ENCODE data around the gene CPT1B.
A peak's percentile ranks its signal among the peaks of the same experiment; 100 is the strongest.
"Not testable (repeated sequence)": the region's sequence is repeated elsewhere in the genome, so short reads cannot be mapped to it uniquely, and the experiment has no call there.

The CPT1B gene

GRCh38 chr22:50608996-50609395, 30.8 kb upstream of the CPT1B start:
- no peak for DNase-seq

DNA sequence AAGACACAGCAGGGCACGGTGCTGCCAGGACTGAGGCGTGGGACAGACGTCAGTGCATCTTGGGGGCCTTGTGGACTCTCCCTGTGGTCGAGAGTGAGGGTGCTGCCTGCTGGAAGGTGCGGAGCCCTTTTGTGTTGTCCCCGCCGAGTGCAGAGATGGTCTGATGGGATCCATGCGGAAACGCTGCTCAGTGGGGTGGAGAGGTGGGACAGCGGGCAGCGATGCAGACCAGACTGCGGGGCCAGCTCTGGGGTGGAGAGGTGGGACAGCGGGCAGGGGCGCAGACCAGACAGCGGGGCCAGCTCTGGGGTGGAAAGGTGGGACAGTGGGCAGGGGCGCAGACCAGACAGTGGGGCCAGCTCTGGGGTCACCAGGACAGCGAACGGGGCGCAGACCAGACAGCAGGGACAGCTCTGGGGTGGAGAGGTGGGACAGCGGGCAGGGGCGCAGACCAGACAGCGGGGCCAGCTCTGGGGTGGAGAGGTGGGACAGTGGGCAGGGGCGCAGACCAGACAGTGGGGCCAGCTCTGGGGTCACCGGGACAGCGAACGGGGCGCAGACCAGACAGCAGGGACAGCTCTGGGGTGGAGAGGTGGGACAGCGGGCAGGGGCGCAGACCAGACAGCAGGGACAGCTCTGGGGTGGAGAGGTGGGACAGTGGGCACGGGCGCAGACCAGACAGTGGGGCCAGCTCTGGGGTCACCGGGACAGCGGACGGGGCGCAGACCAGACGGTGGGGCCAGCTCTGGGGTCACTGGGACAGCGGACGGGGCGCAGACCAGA, 30.0 kb upstream of the CPT1B start:
- not testable (repeated sequence) for DNase-seq

DNA sequence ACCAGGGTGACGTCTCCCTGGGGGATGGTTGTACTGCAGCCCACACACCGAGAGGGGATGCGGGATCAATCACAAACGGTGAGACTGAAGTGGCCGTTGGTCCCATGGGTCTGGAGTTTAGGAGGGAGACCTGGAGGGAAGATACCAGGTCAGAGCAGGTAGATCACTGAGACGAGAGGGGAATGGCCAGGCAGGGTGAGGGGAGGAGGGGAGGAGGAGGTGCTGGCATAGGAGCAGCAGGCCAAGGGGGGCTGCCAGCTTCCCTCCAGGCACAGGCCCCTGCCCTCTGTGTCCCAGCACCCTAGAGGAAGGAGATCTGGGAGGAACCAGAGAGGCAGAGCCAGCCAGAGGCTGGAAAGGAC, 29.4 kb upstream of the CPT1B start:
- no peak for DNase-seq

DNA sequence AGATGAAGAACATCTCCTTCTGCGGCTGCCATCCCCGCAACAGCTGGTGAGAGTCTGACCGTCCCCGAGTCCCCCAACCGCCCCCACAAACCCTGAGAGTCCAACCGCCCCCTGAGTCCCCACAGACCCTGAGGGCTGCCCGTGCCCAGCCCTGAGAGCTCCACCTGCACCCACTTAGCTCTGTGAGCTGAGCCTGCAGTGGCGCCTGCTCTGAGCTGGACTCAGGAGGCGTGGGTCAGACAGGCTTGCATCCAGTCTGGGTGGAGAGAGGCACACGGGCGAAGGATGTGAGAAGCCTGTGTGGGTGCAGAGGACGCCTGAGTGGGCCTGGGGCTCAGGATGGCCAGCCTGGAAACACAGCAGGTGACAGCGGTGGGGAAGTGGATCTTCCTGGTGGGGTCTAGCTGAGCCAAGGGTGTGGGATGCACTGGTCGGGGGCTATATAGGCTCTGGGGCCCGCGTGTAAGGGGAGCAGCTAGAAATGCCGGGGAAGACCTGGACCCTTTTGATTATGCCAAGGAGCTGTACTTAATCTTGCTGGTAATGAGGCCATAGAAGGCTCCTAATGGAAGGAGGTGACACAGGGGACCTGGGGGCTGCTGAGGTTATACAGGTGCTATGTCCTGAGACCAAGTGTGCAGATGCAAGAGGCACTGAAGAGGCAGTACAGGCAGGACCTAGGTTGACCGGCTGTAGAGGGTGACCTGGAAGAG, 28.9 kb upstream of the CPT1B start:
- no peak for DNase-seq

GRCh38 chr22:50606165-50606945, 28.1 kb upstream of the CPT1B start:
- no peak for DNase-seq

DNA sequence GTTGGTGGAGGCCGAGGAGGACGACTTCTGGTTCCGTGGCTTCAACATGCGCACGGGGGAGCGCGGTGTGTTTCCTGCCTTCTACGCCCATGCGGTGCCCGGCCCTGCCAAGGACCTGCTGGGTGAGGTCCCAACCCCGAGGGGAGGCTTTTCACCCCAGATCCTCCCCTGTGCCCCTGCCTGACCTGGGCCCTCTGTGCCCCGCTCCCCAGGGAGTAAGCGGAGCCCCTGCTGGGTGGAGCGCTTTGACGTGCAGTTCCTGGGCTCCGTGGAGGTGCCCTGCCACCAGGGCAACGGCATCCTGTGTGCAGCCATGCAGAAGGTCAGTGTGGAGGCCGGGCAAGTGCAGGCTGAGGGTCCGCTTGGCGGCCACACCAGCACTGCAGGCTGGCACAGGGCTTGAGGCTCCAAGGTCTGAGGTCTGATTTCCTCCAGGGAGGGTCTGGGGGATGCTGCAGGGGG, 27.4 kb upstream of the CPT1B start:
- DNase-seq: no peak

DNA sequence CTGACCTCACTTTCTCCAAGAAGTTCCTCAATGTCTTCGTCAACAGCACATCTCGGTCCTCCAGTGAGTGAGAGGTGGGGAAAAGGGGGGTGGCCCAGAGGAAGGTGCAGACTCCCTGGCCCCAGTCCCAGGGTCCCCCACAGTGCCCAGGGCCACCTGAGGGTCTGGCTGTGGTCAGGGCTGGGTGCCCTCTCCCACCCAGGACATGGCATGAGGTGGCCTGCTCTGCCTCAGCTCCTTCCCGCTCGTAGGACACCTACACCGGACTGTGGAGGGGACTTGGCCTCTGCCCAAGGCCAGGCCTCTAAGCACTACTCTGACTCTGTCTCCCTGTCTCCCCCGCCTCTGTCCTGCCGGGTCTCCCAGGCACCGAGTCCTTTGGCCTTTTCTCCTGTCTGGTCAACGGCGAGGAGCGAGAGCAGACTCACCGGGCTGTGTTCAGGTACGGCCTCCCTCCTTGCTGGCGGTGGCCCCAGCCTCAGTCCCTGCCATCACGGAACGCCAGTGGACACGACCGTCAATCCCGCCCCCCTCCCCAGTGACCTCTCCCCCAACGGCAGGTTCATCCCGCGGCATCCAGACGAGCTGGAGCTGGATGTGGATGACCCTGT, 26.9 kb upstream of the CPT1B start:
- DNase-seq: no peak

- DNase-seq: no peak
Measured at GRCh38 chr22:50604256-50605001, 26.2 kb upstream of the CPT1B start.

DNA sequence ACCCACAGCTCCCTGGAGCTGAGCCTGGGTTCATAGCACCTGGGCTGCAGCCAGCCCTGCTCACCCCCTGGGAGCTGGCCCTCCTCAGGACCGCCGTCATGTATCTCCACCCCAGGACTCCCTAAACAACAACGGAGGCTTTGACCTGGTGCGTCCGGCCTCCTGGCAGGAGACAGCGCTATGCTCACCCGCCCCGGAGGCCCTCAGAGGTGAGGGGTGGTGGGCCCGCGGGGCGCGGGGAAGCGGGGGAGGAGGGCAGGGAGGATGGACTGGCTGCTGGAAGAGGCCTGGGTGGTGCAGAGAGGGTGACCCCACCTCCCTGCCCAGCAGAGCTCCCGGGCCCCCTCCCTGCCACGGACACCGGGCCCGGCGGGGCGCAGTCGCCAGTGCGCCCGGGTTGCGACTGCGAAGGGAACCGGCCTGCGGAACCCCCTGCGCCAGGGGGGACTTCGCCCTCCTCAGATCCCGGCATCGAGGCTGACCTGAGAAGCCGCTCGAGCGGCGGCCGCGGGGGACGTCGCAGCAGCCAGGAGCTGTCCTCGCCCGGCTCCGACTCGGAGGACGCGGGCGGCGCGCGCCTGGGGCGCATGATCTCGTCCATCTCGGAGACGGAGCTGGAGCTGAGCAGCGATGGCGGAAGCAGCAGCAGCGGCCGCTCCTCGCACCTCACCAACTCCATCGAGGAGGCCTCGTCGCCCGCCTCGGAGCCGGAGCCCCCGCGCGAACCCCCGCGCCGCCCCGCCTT, 25.5 kb upstream of the CPT1B start:
- DNase-seq: no peak

DNA sequence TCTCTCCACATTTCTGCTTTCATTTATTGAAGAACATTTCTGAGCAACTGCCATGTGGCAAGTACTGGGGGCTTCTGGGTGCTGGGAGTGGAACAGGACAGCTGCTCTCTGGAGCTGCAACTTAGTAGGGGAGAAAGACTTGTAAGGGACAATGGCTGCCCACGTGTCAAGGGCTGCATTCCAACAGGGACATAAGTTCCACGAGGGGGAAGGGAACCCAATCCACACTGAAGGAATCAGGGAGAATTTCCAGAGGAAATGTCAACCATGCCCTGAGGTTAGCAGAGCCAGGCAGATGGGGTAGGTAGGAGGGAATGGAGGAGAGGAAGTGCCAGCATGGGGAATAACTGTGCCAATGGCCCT, 24.1 kb upstream of the CPT1B start:
- DNase-seq: no peak

GRCh38 chr22:50601669-50602337, 23.6 kb upstream of the CPT1B start:
- DNase-seq: no peak

GRCh38 chr22:50600967-50601668, 22.9 kb upstream of the CPT1B start:
- DNase-seq: no peak

DNA sequence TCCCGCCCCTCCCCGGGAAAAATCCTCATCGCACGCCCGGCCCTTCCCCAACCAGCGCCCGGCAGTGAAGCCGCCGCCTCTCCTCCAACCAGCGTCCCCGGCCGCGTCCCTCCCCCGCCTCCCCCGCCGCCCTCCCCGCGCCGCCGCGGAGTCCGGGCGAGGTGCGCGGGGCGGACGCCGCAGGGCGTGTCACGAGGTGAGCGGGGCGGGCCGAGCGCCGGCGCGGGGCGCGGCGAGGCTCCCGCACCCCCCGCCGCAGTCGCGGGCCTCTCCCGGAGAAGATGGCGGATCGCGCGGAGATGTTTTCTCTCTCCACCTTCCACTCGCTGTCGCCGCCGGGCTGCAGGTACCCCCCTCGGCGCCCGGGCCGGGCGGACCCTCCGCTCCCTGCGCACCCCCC, 22.3 kb upstream of the CPT1B start, which contains the start of gene MAPK8IP2:
Gene MAPK8IP2 (plus strand): TSS at position 256 of the 400 bp plus-strand sequence. CDS start 26 bp downstream, at position 282.
- DNase-seq: no peak

GRCh38 chr22:50599816-50600455, 21.7 kb upstream of the CPT1B start:
- DNase-seq: peak; percentile 18

DNA sequence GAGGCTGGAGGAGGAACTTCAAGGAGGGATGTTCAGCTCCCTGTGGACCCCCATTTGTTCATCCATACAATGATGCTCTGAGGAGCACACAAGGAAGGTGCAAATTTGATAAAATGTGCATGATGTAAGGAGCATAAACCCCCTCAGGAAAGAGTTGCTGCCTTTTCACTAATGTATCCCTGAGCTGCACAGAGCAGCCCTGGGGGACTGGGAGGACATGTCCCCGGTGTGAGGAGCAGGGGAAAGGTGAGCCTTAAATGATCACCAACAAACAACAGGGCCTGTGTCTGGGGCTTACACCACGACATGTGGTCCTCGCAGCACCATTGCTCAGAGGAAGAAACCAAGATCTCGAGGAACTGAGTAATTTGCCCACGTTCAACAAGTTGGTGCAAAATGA, 18.9 kb upstream of the CPT1B start:
- DNase-seq: no peak

DNA sequence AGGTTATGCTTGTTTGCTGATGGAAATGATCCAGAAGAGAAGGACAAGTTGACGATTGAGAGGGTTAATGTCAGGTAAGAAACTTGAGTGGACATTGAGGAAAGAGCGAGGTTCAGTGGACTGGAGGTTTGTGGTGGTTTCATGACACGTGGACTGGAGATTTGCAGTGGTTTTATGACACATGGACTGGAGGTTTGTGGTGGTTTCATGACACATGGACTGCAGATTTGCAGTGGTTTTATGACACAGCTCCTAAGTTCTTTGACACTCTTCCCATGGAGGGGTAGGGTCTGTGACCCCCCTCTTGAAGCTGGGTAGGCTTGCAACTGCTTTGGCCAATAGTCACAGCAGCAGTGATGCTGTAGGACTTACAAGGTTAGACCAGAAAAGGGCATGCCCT, 17.0 kb upstream of the CPT1B start:
- DNase-seq: no peak

GRCh38 chr22:50587407-50587806, 9.2 kb upstream of the CPT1B start:
- no peak for DNase-seq

GRCh38 chr22:50586416-50586815, 8.2 kb upstream of the CPT1B start:
- no peak for DNase-seq

DNA sequence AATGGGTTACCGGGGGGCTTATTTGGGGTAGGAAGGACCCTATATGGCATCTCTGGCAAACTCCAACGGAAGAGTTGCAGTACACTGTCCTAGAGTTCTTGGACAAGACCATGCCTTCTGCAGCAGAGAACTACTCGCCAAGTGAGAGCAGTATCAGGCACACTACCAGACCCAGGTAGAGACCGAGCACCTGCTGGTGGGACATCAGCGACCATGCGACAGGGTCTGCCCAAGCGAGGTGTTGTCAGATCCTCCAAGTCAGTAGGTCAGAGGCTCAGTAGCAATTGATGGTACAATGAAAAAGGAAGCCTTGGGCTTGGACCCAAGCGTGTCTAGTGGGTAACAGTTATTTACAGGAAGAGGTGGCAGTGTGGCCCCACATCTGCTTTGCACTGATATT, 7.6 kb upstream of the CPT1B start:
- DNase-seq: no peak

GRCh38 chr22:50585238-50585637, 7.0 kb upstream of the CPT1B start:
- no peak for DNase-seq
